ENCODE data around the gene TREML4.

DNA sequence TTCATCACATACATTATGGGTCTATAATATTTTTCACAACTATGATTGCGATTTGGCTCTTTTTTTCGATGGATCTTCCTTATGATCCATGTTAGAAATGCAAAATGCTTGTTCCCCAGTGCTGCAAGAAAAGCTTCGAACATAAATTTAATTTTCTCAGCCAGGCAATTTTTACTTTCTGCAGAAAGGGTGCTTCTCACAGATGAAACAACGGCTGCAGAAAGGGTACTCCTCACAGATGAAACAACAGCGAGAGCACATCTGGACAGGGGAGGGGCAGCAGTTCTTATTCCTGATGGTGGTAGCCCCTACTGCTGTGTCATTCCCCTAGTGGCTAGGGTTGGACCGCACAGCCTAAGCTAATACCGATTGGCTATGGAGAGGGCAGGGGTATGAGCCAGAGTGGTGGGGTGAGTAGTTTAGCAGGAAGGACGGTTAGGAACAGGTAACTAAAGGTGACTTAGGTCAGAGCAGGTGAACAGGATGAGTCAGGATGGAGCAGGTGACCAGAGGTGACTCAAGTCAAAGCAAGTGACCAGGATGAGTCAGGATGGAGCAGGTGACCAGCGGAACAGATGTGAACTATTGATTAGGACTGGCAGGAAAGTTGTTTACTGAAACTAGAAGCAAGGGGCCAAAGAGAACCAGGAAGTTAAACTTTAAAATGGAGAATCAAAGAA lies 13.4 kb upstream of the TREML4 start:
- TF ChIP-seq, protein P1, sequence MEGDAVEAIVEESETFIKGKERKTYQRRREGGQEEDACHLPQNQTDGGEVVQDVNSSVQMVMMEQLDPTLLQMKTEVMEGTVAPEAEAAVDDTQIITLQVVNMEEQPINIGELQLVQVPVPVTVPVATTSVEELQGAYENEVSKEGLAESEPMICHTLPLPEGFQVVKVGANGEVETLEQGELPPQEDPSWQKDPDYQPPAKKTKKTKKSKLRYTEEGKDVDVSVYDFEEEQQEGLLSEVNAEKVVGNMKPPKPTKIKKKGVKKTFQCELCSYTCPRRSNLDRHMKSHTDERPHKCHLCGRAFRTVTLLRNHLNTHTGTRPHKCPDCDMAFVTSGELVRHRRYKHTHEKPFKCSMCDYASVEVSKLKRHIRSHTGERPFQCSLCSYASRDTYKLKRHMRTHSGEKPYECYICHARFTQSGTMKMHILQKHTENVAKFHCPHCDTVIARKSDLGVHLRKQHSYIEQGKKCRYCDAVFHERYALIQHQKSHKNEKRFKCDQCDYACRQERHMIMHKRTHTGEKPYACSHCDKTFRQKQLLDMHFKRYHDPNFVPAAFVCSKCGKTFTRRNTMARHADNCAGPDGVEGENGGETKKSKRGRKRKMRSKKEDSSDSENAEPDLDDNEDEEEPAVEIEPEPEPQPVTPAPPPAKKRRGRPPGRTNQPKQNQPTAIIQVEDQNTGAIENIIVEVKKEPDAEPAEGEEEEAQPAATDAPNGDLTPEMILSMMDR (IDR thresholded peaks at IDR 0.05; ENCODE audit: low read depth, low read length, missing input control), result no peak
- TF ChIP-seq TAF1 (conservative IDR thresholded peaks at IDR 0.05) (no peak), FOXA1 (IDR thresholded peaks at IDR 0.05) (no peak)
